Measurements from ENCODE around the gene GNL3L. TPM values are rescaled to one million over a fixed set of nuclear protein-coding genes. Genes with fewer than 3 reads are reported as not detected.
"Not testable (repeated sequence)": the region's sequence is repeated elsewhere in the genome, so short reads cannot be mapped to it uniquely, and the experiment has no call there.

Gene GNL3L, protein sequence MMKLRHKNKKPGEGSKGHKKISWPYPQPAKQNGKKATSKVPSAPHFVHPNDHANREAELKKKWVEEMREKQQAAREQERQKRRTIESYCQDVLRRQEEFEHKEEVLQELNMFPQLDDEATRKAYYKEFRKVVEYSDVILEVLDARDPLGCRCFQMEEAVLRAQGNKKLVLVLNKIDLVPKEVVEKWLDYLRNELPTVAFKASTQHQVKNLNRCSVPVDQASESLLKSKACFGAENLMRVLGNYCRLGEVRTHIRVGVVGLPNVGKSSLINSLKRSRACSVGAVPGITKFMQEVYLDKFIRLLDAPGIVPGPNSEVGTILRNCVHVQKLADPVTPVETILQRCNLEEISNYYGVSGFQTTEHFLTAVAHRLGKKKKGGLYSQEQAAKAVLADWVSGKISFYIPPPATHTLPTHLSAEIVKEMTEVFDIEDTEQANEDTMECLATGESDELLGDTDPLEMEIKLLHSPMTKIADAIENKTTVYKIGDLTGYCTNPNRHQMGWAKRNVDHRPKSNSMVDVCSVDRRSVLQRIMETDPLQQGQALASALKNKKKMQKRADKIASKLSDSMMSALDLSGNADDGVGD
- 46.9 TPM for polyA plus RNA-seq

DNA sequence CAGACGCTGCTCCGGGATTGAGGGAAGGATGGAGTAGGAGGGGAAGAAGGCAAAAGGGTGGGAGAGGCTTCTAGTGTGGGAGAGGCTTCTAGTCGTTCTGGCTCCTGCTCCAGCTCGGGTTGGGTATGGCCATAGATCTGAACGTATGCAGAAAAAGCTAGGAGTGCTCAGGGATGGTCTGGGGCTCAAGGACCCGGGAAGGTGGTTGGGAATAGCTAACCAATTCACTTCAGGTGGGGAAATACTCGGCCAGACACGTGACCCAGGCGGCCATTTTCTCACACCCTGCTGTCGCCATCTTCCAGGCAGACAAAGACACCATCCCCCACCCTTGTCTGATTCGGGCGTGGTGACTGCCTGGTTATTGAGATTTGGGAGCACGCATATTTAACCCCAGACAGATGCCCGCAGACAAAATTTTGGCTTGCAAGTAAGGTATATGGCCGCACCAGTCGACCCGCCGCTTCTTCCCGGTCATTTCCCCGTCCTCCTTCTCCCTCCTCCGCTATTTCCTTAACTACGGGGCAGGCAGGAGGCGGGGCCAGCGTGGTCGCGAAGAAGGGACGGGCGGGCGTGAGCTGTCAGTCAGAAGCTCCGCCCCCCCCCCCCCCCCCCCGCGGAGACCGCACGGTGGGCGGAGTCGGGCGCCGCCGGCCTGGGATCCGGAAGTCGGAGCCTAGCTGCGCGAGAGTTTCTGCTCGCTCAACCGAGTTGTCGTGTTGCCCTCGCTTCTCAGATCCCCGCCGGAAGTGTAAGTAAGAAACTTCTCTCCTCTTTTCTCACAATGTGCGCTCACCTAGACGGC, at the start of gene GNL3L:
Gene GNL3L, plus strand, starts transcription at position 668 of the 805 bp plus-strand sequence. CDS start 2,348 bp downstream, outside the sequence.
- no peaks in the 10 kb centered on the region for H3K27me3 Mint-ChIP-seq
- H3K9me3 Mint-ChIP-seq: peaks cover 0 to 5% (median 4%) of the 10 kb centered on the region in 3 donors
- H3K27ac Mint-ChIP-seq: peak within 1 kb of the TSS; percentile 95 to 99 (median 97)
- H3K36me3 Mint-ChIP-seq: no peaks in the 10 kb centered on the region
- peaks cover 10 to 22% (median 19%) of the 10 kb centered on the region in 3 donors for H3K4me1 Mint-ChIP-seq
- peak within 1 kb of the TSS; percentile 87 to 99 (median 98) for H3K4me3 Mint-ChIP-seq

DNA sequence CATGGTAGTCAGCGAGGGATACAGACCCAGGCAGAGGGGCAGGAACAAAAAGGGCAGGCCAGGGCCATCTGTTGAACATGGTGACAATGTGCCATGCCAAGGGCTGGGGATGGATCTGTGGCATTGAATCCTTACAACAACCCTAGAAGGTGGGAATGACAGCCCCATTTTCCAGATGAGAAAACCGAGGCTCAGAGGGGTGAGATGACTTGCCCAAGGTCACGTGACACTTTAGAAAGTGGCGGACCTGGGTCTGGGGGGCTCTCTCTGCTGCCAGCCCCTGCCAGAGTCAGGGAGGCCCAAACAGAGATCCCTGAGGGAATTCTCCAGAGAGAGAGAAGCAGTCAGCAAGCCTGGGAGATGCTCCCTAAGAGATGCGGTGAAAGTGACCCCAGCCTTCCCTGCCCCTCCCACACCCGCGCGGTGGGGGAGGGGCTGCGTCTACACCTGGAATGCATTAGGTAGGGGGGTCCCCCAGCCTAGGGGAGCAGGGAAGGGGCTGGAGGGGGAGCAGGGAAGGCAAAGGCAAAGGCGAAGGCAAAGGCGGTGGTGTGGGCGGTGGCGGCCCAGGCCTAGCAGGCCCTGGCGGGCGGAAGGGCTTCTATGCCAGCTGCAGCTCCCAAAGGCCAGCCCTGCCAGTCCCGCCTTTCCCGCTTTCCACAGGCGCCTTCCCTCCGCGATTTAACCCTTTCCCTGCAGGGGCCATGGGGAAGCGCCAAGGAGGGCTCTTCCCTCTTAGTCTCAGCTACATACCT, 47.0 kb upstream of the GNL3L start:
- peaks cover 0 to 2% (median 0%) of the 10 kb centered on the region in 3 donors for H3K9me3 Mint-ChIP-seq

DNA sequence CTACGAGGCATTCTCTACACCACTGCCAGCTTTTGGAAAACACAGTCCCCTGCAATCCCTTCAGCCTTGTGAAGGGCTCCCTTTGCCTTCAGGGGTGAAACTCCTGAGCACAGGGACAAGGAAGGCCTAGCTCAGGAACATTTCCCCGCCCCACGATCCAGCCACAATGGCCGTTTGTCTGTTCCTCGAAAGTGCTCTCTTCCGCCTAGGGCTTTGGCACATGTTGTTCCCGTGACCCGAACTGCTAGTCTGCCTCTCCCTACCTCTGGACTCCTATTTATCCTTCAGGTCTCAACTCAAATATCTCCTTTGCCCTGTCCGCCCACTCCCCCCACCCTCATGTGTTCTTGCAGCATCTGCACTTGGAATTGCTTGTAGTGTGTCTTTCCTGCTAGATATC, 46.1 kb upstream of the GNL3L start:
- H3K36me3 Mint-ChIP-seq: no peaks in the 10 kb centered on the region
- peaks cover 0 to 2% (median 0%) of the 10 kb centered on the region in 3 donors for H3K9me3 Mint-ChIP-seq
- H3K27ac Mint-ChIP-seq: no peak overlapping the region
- peaks cover 10% of the 10 kb centered on the region for H3K27me3 Mint-ChIP-seq
- peaks cover 0 to 7% (median 0%) of the 10 kb centered on the region in 3 donors for H3K4me1 Mint-ChIP-seq
- H3K4me3 Mint-ChIP-seq: no peak overlapping the region

More for the DNA sequence above, 47.0 kb upstream of the GNL3L start:
- peaks cover 0 to 7% (median 1%) of the 10 kb centered on the region in 3 donors for H3K4me1 Mint-ChIP-seq
- H3K4me3 Mint-ChIP-seq: no peak overlapping the region
- peaks cover 9% of the 10 kb centered on the region for H3K27me3 Mint-ChIP-seq
- no peaks in the 10 kb centered on the region for H3K36me3 Mint-ChIP-seq
- H3K27ac Mint-ChIP-seq: no peak overlapping the region

DNA sequence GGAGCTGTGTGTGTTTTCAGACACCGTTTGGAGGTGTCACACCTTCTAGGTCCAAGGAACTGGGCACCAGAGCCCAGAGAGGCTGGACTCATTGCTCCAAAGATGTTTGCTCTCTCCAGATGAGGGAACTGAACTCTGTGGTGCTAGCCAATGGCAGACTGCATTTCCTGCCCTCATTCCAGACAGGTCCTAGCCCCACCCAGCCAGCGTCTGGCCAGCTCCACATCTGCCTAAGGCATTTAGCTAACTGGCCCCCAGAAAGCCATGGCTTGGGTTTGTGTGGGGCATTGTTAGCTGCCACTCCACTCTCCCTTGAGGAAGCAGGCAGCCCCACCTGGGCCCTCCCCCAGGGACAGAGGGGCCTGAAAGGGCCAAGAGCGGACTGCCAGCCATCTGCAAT, 45.4 kb upstream of the GNL3L start:
- peaks cover 12% of the 10 kb centered on the region for H3K27me3 Mint-ChIP-seq
- H3K4me1 Mint-ChIP-seq: peaks cover 0 to 5% (median 0%) of the 10 kb centered on the region in 3 donors
- no peak overlapping the region for H3K4me3 Mint-ChIP-seq
- H3K9me3 Mint-ChIP-seq: peaks cover 0 to 2% (median 2%) of the 10 kb centered on the region in 3 donors
- H3K36me3 Mint-ChIP-seq: no peaks in the 10 kb centered on the region
- H3K27ac Mint-ChIP-seq: no peak overlapping the region

DNA sequence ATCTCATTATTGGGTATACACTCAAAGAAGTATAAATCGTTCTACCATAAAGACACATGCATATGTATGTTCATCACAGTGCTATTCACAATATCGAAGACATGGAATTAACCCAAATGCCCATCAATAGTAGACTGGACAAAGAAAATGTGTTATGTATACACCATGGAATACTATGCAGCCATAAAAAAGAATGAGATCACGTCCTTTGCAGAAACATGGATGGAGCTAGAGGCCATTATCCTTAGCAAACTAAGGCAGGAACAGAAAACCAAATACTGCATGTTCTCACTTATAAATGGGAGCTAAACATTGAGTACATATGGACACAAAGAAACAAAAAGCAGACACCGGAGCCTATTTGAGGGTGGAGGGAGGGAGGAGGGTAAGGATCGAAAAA, 40.2 kb upstream of the GNL3L start:
- not testable (repeated sequence) for H3K27ac Mint-ChIP-seq, H3K4me1 Mint-ChIP-seq, H3K9me3 Mint-ChIP-seq, H3K36me3 Mint-ChIP-seq, H3K4me3 Mint-ChIP-seq
- peaks cover 15% of the 10 kb centered on the region for H3K27me3 Mint-ChIP-seq

DNA sequence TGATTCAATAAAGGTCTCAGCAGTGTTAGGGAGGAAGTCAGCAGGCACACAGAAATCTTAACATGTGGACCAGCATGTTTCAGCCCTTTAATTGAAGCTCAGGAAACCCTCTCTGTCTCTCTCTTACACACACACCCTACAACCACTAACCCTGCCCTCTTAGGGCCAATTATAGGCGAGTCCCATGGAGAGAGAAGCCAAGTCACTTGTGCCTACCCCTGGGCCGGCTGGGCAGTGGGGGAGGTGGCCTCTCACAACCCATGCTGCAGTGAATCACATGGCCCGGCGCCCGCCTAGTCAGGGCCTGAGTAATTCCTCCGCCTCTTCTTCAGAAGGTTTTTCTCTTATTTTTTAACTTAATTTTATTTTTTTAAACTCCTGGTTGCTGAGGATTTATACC, 37.7 kb upstream of the GNL3L start:
- no peak overlapping the region for H3K27ac Mint-ChIP-seq
- H3K9me3 Mint-ChIP-seq: peaks cover 0 to 7% (median 3%) of the 10 kb centered on the region in 3 donors
- H3K27me3 Mint-ChIP-seq: peaks cover 21% of the 10 kb centered on the region
- no peaks in the 10 kb centered on the region for H3K36me3 Mint-ChIP-seq
- H3K4me3 Mint-ChIP-seq: no peak overlapping the region
- peaks cover 0 to 2% (median 0%) of the 10 kb centered on the region in 3 donors for H3K4me1 Mint-ChIP-seq

DNA sequence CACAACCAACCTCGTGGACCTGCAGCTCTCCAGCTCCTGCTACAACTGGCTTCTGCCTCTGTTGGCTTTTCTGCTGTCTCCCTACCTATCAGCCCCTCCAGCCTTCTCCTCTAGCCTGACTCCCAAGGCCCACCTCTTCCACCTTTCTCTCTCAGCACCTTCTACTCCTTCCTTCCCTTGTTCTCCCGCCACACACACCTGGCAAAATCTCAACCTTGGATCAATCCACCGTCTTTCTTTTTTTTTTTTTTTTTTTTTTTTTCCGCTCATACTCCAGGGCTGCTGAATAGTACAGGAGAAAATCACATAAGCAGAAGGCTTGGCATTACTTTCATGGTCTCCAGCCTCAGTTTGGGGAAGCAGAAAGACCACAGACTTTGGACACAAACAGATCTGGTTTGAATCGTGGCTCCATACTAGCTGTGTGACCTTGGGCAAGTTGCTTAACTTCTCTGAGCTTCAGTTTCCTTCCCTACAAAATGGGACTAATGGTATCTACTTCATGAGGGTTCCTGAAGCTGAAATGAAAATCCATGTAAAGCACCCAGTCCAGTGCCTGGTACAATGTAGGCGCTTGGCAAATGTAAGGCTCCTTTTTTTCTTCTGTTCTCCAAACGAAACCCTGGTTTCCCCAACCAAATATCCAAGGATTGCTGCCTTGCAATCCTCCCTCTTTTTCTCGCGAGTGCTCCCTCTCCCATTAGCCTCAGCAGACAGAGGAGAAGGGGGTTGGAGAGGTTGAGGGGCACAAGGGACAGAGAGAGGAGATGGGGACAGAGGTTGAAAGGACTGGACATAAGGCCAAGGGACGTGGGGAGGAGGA, 35.6 kb upstream of the GNL3L start:
- H3K4me3 Mint-ChIP-seq: peak overlapping the region in 3 of 4 donors; percentile 21 to 83 (median 66)
- no peaks in the 10 kb centered on the region for H3K36me3 Mint-ChIP-seq
- H3K4me1 Mint-ChIP-seq: peaks cover 0 to 2% (median 1%) of the 10 kb centered on the region in 3 donors
- no peak overlapping the region for H3K27ac Mint-ChIP-seq
- peaks cover under 1 to 7% (median 3%) of the 10 kb centered on the region in 3 donors for H3K9me3 Mint-ChIP-seq
- H3K27me3 Mint-ChIP-seq: peaks cover 26% of the 10 kb centered on the region

DNA sequence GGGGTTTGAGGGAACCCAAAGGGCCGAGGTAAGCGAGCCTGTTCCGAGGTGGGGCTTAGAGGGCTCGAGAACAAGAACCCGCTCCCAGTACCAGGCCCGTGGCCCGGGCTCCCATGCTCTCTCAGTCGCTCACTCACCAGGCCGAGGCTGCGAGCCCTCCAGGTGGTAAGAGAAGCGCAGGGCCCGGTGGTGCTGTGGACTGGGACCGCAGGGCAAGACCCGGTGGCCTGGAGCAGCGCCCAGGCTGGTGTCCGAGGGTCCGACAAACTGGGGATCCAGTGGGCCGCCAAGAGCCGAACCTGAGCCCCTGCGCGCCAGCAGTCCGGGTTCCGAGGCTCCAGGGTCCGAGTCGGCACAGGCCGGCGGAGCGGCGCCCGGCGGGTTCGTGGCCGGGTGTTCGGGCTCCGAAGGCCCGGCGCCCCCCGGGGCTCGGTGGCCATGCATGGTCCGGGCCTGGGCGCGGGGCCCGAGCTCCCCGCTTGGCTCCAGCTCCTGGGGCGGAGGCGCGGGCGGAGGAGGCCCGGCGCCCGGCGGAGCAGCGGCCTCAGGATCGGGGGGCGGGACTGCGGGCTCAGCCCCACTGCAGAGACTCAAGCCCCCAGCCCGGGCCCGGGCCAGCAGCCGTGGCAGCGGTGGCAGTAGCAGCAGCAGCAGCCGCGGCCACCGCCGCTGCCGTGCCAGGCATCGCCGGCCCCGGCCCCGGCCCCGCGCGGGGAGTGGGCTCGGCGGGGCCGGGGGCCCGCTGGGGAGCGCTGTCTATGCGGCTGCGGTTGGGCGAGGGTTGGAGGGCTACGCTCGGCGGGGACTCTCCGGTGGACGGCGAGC, 34.8 kb upstream of the GNL3L start:
- Mint-ChIP-seq H3K4me1 (peaks cover 0 to 2% (median 1%) of the 10 kb centered on the region in 3 donors), H3K27ac (no peak overlapping the region), H3K9me3 (peaks cover 0 to 2% (median 0%) of the 10 kb centered on the region in 3 donors), H3K4me3 (peak overlapping the region in 2 of 4 donors; percentile 74 to 83), H3K36me3 (no peaks in the 10 kb centered on the region), H3K27me3 (peaks cover 26% of the 10 kb centered on the region)

DNA sequence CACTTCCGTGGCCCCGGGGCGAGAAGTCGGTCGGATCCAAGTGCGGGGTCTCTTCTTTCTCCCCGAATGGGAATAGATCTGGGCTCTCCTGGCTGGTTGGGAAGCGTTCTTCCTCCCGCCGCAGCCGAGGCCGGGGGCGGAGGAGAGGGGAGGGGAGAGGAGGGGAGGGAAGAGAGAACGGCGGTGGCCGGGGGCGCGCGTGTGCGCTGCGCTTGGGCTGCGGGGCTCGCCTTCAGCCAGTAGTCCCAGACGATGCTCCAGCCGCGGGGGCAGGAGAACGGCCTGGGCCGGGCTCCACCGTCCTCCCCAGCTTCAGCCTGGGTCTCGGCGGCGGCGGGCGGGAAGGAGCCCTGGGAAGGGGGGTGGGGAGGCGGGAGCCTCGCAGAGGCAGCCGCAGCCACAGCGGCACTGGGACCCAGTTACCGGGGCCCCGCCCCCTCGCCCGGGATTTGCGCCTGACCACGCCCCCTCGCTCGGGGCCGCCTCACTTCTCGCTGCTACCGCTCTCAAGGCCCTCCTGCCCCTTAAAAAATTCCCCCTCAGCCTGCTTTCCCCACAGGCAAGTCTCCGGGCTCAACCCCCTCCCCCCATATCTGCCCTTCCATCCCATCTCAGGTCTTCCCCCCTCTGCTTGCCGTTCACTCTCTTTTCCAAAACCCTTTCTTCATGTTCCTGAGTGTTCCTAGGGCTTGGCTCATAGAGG, 34.1 kb upstream of the GNL3L start, which contains the start of gene FGD1:
Gene FGD1, minus strand, starts transcription at position 421 of the 703 bp plus-strand sequence. CDS start 802 bp downstream, outside the sequence.
- Mint-ChIP-seq H3K36me3 (no peaks in the 10 kb centered on the region), H3K27me3 (peaks cover 26% of the 10 kb centered on the region), H3K9me3 (peaks cover 0 to 2% (median 0%) of the 10 kb centered on the region in 3 donors), H3K4me1 (peaks cover 0 to 2% (median 1%) of the 10 kb centered on the region in 3 donors), H3K27ac (no peak within 1 kb of the TSS), H3K4me3 (peak within 1 kb of the TSS; percentile 73 to 87 (median 74))

DNA sequence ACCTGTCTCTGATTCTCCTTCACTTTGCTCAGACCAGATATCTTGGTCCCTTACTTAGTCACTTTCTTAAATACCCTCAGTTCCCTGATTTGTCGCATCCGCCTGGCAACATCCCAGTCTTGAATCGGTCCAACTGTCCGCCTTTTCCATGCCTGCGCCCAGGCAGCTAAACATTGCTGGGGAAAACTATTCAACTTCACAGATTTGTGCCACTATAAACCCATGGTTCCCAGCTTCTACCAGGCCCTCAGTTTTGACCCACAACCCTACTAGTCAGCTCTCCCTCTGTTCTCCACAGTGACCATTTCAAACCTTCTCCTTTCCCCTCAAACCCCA, 33.5 kb upstream of the GNL3L start:
- peak overlapping the region; percentile 73 to 87 (median 74) for H3K4me3 Mint-ChIP-seq
- no peak overlapping the region for H3K27ac Mint-ChIP-seq
- no peaks in the 10 kb centered on the region for H3K36me3 Mint-ChIP-seq
- H3K9me3 Mint-ChIP-seq: peaks cover 0 to 2% (median 0%) of the 10 kb centered on the region in 3 donors
- H3K27me3 Mint-ChIP-seq: peaks cover 26% of the 10 kb centered on the region
- peaks cover 0 to 2% (median 1%) of the 10 kb centered on the region in 3 donors for H3K4me1 Mint-ChIP-seq

DNA sequence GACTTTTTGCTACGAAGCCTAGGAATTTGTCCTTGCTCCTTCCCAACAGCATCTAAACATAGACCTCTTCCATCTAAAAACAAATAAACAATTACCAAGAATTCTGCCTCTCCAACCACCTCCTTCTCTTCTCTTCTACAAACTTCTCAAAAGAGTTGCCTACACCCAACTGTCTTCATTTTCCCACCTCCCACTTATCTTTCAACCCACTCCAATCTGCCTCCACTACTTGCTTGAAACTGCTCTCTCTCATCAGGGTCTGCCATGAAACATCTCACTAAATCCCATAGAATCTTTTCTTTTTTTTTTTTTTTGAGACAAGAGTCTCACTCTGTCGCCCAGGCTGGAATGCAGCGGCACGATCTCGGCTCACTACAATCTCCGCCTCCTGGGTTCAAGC, 33.1 kb upstream of the GNL3L start:
- Mint-ChIP-seq H3K4me1 (peaks cover 0 to 2% (median 1%) of the 10 kb centered on the region in 3 donors), H3K9me3 (peaks cover 0 to 2% (median 0%) of the 10 kb centered on the region in 3 donors), H3K27me3 (peaks cover 26% of the 10 kb centered on the region), H3K4me3 (peak overlapping the region; percentile 73 to 87 (median 74)), H3K27ac (no peak overlapping the region), H3K36me3 (no peaks in the 10 kb centered on the region)

DNA sequence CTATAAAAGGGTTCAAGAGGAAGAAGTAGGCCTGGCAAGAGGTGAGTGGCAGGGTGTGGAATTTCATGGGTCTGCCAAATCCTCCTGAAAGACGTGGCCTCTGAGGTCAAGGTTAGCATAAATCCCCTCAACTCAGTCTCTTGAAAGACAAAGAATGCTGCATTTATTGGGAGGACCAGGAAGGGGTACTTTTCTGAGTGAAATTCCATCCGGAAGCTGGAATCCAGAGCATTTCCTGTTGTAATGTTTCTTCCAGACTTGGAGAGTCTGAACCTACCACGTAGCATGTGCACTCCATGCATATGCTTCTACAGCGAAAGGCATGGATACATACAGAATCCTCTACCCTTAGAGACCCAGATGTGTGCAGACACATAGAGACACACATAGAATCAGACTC, 20.6 kb upstream of the GNL3L start:
- Mint-ChIP-seq H3K27me3 (peaks cover 1% of the 10 kb centered on the region), H3K4me3 (no peak overlapping the region), H3K9me3 (peaks cover 2 to 9% (median 7%) of the 10 kb centered on the region in 3 donors), H3K36me3 (no peaks in the 10 kb centered on the region), H3K4me1 (no peaks in the 10 kb centered on the region), H3K27ac (no peak overlapping the region)

Measured in IgD-negative memory B cell (primary cell).